GM12878 (cell line): ENCODE results near the gene MGA. TPM values are rescaled to one million over a fixed set of nuclear protein-coding genes. Genes with fewer than 3 reads are reported as not detected.

Source experiments
- ATAC-seq: fragments of 200-7000 bp; cut with Tn5 transposase; 3 replicates; pipeline ENCODE4 v1.9.1; 2020; ENCODE audit warnings: mild to moderate bottlenecking, moderate library complexity
- BruUV-seq: library from RNA; stranded (reverse); fragments of 400-500 nt; replicated peaks from 2 replicates; lab custom pipeline; 2021; lab: Mats Ljungman, UMichigan
- CTCF ChIA-PET: fragments of 300-600 bp; sonication (Branson Sonifier 250); formaldehyde crosslinking; extraction: SDS; loops from one replicate; lab custom pipeline; 2021; ENCODE audit warnings: inconsistent platforms; lab: Yijun Ruan, JAX
- POLR2A ChIA-PET: fragments of 350-600 bp; formaldehyde crosslinking; extraction: SDS; loops from one replicate; lab custom pipeline; 2021; ENCODE audit warnings: inconsistent platforms; lab: Charles Lee
- RAD21 ChIA-PET: fragments of 300-600 bp; sonication (Branson Sonifier 250); formaldehyde crosslinking; loops from one replicate; lab custom pipeline; 2023; ENCODE audit warnings: antibody characterized with exemption; ENCODE audit not compliant: unreplicated experiment; lab: Charles Lee
- SMC1A ChIA-PET: fragments of 300-600 bp; sonication (Branson Sonifier 250); formaldehyde crosslinking; loops from one replicate; lab custom pipeline; 2023; ENCODE audit not compliant: unreplicated experiment, uncharacterized antibody; lab: Charles Lee
- DNase-seq: peaks from one replicate; pipeline ENCODE4 v3.0.0-alpha.2; 2011; ENCODE audit warnings: low read depth, low spot score
- FAIRE-seq: peaks from 3 replicates; lab custom pipeline; 2011; peaks lifted over from hg19 to GRCh38; lab: Jason Lieb, UNC
- H2AFZ ChIP-seq: 2 replicates; pipeline ENCODE4 v1.6.0; 2011; ENCODE audit warnings: low read depth, low read length, control low read depth; ENCODE audit not compliant: control insufficient read depth
- H3K27ac ChIP-seq: 2 replicates; pipeline ENCODE4 v1.5.1; 2011; ENCODE audit warnings: control low read depth; ENCODE audit not compliant: control insufficient read depth, insufficient read depth
- H3K27me3 ChIP-seq, 2 experiments: replicated peaks in 1 of 2; 2 replicates each; pipeline versions ENCODE4 v1.6.0 to v1.6.1; 2011; ENCODE audit warnings: low read length in 1 of 2; ENCODE audit not compliant: control insufficient read depth in 2 of 2, insufficient read depth in 2 of 2
- H3K36me3 ChIP-seq, 2 experiments: 2 replicates each; pipeline ENCODE4 v1.5.1; 2011; ENCODE audit warnings: low read length in 1 of 2; ENCODE audit not compliant: control insufficient read depth in 2 of 2, insufficient read depth in 2 of 2
- H3K4me1 ChIP-seq: 2 replicates; pipeline ENCODE4 v1.6.1; 2011; ENCODE audit warnings: mild to moderate bottlenecking, low read length, moderate library complexity, mixed read lengths; ENCODE audit not compliant: control insufficient read depth, insufficient read depth
- H3K4me2 ChIP-seq: 2 replicates; pipeline ENCODE4 v1.6.0; 2011; ENCODE audit warnings: control low read depth; ENCODE audit not compliant: control insufficient read depth, insufficient read depth
- H3K4me3 ChIP-seq: fragments of 200-600 bp; sonication (generic); 2 replicates; pipeline ENCODE4 v1.5.1; 2016
- H3K79me2 ChIP-seq: 2 replicates; pipeline ENCODE4 v1.6.0; 2011; ENCODE audit warnings: low read length; ENCODE audit not compliant: control insufficient read depth, insufficient read depth
- H3K9ac ChIP-seq: 2 replicates; pipeline ENCODE4 v1.8.0; 2011; ENCODE audit warnings: low read length, control low read depth, mixed read lengths; ENCODE audit not compliant: control insufficient read depth, insufficient read depth
- H3K9me3 ChIP-seq: replicated peaks from 3 replicates; pipeline ENCODE4 v1.5.1; 2011; ENCODE audit warnings: mild to moderate bottlenecking, low read length; ENCODE audit not compliant: control insufficient read depth, insufficient read depth
- H4K20me1 ChIP-seq: 2 replicates; pipeline ENCODE4 v1.6.0; 2011; ENCODE audit not compliant: control insufficient read depth, insufficient read depth
- CHD4 ChIP-seq: fragments of 200-600 bp; sonication (generic); IDR thresholded peaks from 2 replicates; pipeline ENCODE4 v1.6.1; 2016; ENCODE audit warnings: mild to moderate bottlenecking
- FOXK2 ChIP-seq: fragments of 450-650 bp; IDR thresholded peaks from 2 replicates; pipeline ENCODE4 v1.6.1; 2017; ENCODE audit warnings: mild to moderate bottlenecking, moderate library complexity
- NFYB ChIP-seq: IDR thresholded peaks from 2 replicates; pipeline ENCODE4 v1.6.1; 2011; ENCODE audit warnings: low read depth, mild to moderate bottlenecking, low read length, improper control_type of control experiment, moderate library complexity; ENCODE audit not compliant: insufficient read depth
- PAX5 ChIP-seq: IDR thresholded peaks from 2 replicates; pipeline ENCODE4 v1.6.1; 2011; ENCODE audit warnings: low read depth, low read length, borderline replicate concordance
- POLR2AphosphoS2 ChIP-seq: IDR thresholded peaks from 2 replicates; pipeline ENCODE4 v1.6.1; 2011; ENCODE audit warnings: low read depth, mild to moderate bottlenecking, low read length, improper control_type of control experiment, moderate library complexity
- RELA ChIP-seq: fragments of 450-650 bp; IDR thresholded peaks from 2 replicates; pipeline ENCODE4 v1.8.0; 2014; ENCODE audit warnings: borderline replicate concordance; ENCODE audit not compliant: partially characterized antibody
- RUNX3 ChIP-seq: IDR thresholded peaks from 2 replicates; pipeline ENCODE4 v1.6.1; 2012; ENCODE audit warnings: low read length, inconsistent platforms
- SMAD5 ChIP-seq: IDR thresholded peaks from 2 replicates; pipeline ENCODE4 v1.6.1; 2016; ENCODE audit warnings: antibody characterized with exemption, low read depth
- SRF ChIP-seq, 2 experiments: IDR thresholded peaks; 2 replicates each; pipeline ENCODE4 v1.6.1; 2011; ENCODE audit warnings: low read depth in 2 of 2, low read length in 2 of 2, mild to moderate bottlenecking in 1 of 2, moderate library complexity in 1 of 2
- YBX1 ChIP-seq: fragments of 450-650 bp; IDR thresholded peaks from 2 replicates; pipeline ENCODE4 v1.6.1; 2016; ENCODE audit warnings: antibody characterized with exemption
- ZNF207 ChIP-seq: fragments of 450-650 bp; IDR thresholded peaks from 2 replicates; pipeline ENCODE4 v1.6.1; 2014; ENCODE audit warnings: antibody characterized with exemption, mild to moderate bottlenecking, borderline replicate concordance
- ZZZ3 ChIP-seq: IDR thresholded peaks from 2 replicates; pipeline ENCODE4 v1.6.1; 2011; ENCODE audit warnings: low read depth; ENCODE audit not compliant: control insufficient read depth, insufficient read length
- in situ Hi-C: fragments of 300-500 bp; cut with MboI; formaldehyde crosslinking; loops from 9 replicates; pipeline ENCODE4 v1.14.3; 2018; ENCODE audit warnings: mixed read lengths
- intact Hi-C: fragments of 100-400 bp; cut with micrococcal nuclease; formaldehyde crosslinking; loops from one replicate; pipeline ENCODE4 v1.14.2; 2022; ENCODE audit not compliant: unreplicated experiment
- polyA plus RNA-seq, 11 experiments: library from polyadenylated mRNA; depleted of rRNA in 4 of 11; unstranded in 6 of 11; stranded (reverse) in 5 of 11; fragments of >200 nt; fragmentation: Nextera tagmentation in 4 of 11; fragmentation: Illumina TruSeq in 1 of 11; extraction: Ambion mirVana in 4 of 11; extraction: Trizol in 1 of 11; gene quantifications; 1 replicate in 1 of 11; 2 replicates in 10 of 11; pipeline versions ENCODE4 v1.2.1 to v1.2.3, GENCODE V29; 2011 to 2016; ENCODE audit warnings: inconsistent platforms in 2 of 11, missing spikeins in 2 of 11, low read depth in 1 of 11
- total RNA-seq, 4 experiments: library from RNA; depleted of rRNA in 3 of 4; stranded (reverse); fragments of >200 nt in 3 of 4; fragmentation: Illumina TruSeq in 1 of 4; extraction: Trizol in 1 of 4; gene quantifications; 2 replicates each; pipeline versions ENCODE4 v1.2.1 to v1.2.3, GENCODE V29; 2013 to 2021
- TF ChIP-seq, protein P1 (sequence below): fragments of 450-650 bp; formaldehyde crosslinking; IDR thresholded peaks from 2 replicates; pipeline ENCODE4 v1.5.0; 2022; ENCODE audit warnings: mild to moderate bottlenecking, missing genetic modification characterization

MGA gene
- total and polyA plus RNA-seq, 10 of the 15 experiments (the other 5 are each of a cell fraction or from before 2014, with no cell fraction given): 2.6 to 29.6 (median 17.0) TPM

DNA sequence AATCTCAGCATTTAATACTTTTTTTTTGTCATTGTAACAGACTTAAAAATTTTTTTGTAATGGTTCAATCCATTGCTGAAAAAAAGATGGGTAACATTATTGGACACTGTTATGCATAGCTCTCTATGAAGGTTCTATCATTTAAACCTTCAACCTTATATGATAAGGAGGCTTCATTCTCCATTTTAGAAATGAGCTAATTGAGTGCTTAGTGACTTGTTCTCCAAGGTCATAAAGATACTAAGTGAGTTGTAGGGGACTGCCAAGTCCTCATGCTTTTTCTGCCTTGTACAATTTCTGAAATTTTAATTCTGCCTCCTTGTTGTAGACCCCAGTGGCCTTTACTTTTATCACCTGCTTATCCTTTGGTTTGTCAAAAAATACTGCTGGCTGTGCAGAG is 56.7 kb downstream of the MGA start:
- Histone ChIP-seq H4K20me1 (no peaks in the 10 kb centered on the region), H3K79me2 (no peaks in the 10 kb centered on the region), H3K9me3 (no peaks in the 10 kb centered on the region), H3K36me3 (peaks cover 2 to 18% of the 10 kb centered on the region in 2 experiments; a peak in 2 of 4 replicates), H3K9ac (no peak overlapping the region), H3K27ac (no peak overlapping the region), H3K4me1 (no peaks in the 10 kb centered on the region), H2AFZ (no peak overlapping the region), H3K4me3 (no peak overlapping the region), H3K4me2 (no peak overlapping the region), H3K27me3 (no peaks in the 10 kb centered on the region)
- in situ Hi-C loops (no loop called here), intact Hi-C loops (no loop called here)
- ATAC-seq: no peak
- ChIA-PET POLR2A (no interaction called here), RAD21 (no interaction called here), SMC1A (no interaction called here), CTCF (interaction anchor here (1.1 kb wide), 1 partner anchor 57 kb away, joined by 3 read pairs; the partner anchor contains the start of gene MAPKBP1)
- FAIRE-seq: no peak
- no peak for DNase-seq
- TF ChIP-seq ZNF207 (no peak), YBX1 (no peak), RELA (no peak), NFYB (no peak), FOXK2 (no peak), RUNX3 (no peak), CHD4 (no peak), SRF (IDR thresholded peaks at IDR 0.05; ENCODE audit: low read depth in 2 of 2, low read length in 2 of 2) (no peak), POLR2AphosphoS2 (no peak), PAX5 (no peak), ZZZ3 (no peak), SMAD5 (no peak)
- TF ChIP-seq, protein P1, sequence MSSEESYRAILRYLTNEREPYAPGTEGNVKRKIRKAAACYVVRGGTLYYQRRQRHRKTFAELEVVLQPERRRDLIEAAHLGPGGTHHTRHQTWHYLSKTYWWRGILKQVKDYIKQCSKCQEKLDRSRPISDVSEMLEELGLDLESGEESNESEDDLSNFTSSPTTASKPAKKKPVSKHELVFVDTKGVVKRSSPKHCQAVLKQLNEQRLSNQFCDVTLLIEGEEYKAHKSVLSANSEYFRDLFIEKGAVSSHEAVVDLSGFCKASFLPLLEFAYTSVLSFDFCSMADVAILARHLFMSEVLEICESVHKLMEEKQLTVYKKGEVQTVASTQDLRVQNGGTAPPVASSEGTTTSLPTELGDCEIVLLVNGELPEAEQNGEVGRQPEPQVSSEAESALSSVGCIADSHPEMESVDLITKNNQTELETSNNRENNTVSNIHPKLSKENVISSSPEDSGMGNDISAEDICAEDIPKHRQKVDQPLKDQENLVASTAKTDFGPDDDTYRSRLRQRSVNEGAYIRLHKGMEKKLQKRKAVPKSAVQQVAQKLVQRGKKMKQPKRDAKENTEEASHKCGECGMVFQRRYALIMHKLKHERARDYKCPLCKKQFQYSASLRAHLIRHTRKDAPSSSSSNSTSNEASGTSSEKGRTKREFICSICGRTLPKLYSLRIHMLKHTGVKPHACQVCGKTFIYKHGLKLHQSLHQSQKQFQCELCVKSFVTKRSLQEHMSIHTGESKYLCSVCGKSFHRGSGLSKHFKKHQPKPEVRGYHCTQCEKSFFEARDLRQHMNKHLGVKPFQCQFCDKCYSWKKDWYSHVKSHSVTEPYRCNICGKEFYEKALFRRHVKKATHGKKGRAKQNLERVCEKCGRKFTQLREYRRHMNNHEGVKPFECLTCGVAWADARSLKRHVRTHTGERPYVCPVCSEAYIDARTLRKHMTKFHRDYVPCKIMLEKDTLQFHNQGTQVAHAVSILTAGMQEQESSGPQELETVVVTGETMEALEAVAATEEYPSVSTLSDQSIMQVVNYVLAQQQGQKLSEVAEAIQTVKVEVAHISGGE: no peak
- no TSS peak for BruUV-seq
